AG09309 (cell line): ENCODE measurements around the gene SHKBP1.
A peak's percentile ranks its signal among the peaks of the same experiment; 100 is the strongest.

Experiments
- DNase-seq: peaks from one replicate; pipeline ENCODE4 v3.0.0-alpha.2; 2010; ENCODE audit warnings: low read depth
- H3K4me3 ChIP-seq: 2 replicates; pipeline ENCODE4 v1.5.1; 2011; ENCODE audit warnings: mild to moderate bottlenecking, low read depth, low read length, moderate library complexity; ENCODE audit not compliant: control insufficient read depth
- CTCF ChIP-seq: IDR thresholded peaks from 2 replicates; pipeline ENCODE4 v1.5.1; 2011; ENCODE audit warnings: mild to moderate bottlenecking, low read depth, low read length, inconsistent platforms; ENCODE audit not compliant: insufficient read depth, control insufficient read depth; ENCODE audit errors: missing control alignments

Gene SHKBP1

DNA sequence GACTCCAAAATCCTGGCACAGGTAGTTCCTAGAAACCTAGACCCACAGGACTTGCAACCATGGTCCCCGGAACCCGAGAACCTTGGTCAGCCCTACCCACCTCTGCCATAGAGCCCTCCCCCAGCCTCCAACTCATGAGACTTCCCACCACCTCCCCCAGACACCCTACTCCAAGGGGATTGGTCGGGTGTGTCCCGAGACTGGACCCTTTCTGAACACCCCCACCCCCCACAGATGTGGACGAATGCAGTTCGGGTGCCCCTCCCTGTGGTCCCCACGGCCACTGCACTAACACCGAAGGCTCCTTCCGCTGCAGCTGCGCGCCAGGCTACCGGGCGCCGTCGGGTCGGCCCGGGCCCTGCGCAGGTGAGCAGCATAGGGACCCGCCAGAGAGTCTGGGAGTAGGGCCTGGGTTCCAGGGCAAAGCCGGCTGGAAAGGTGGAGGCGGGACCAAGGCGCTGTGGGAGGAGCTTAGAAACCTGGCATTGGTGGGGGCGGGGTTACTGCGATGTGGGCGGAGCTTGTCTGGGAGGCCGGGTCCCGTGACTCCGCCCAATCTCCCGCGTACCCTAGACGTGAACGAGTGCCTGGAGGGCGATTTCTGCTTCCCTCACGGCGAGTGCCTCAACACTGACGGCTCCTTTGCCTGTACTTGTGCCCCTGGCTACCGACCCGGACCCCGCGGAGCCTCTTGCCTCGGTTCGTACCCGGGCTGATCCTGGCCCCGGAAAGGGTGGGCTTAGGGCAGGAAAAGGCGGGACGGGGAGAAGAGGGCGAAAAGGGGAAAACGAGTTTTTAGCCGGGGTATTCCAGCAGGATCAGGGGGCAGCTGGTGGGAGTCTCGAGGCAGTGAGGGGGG lies 36.4 kb downstream of the SHKBP1 start:
- TF ChIP-seq CTCF: no peak
- peak overlapping the region; percentile 80 for H3K4me3 ChIP-seq
- no peak for DNase-seq

- TF ChIP-seq CTCF: no peak
- no peak for DNase-seq
- H3K4me3 ChIP-seq: peak overlapping the region; percentile 80
Observed at GRCh38 chr19:40613690-40614621, 37.3 kb downstream of the SHKBP1 start.

DNA sequence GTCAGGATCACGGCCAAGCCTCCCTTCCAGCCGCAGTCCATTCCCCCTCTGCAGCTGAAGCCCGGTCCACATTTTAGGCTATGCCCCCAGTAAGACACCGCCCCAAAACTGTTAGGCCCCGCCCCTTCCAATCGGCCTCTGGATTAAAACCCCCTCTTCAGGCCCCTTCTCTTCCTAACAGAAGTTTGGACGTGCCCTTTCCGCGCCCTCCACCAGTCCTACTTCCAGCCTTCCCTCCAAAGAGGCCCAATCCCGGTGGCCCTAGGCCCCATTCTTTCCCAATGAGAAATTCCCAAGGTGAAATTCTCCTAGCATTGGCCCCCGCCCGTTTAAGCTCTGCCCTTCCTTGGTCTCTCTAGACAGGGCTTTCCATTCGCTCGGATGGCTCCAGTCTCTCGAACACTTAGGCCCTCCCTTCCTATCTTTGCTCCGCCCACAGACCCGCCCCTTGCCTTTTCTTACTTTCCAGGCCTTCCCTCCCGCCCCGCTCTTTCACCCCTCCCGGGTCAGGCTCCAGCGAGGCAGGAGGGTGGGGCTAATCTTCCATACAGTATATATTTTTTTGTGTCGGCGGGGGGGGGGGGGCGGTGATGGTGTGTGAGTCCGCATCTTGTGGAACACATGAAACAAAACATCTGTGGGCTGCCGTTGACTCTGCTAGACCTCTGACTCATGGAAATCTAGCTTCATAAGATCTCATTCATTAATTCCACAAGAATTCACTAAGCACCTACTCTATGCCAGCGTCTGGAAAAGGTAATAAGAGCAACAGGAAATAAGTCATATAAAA lies 38.1 kb downstream of the SHKBP1 start:
- peak; percentile 82 for DNase-seq

DNA sequence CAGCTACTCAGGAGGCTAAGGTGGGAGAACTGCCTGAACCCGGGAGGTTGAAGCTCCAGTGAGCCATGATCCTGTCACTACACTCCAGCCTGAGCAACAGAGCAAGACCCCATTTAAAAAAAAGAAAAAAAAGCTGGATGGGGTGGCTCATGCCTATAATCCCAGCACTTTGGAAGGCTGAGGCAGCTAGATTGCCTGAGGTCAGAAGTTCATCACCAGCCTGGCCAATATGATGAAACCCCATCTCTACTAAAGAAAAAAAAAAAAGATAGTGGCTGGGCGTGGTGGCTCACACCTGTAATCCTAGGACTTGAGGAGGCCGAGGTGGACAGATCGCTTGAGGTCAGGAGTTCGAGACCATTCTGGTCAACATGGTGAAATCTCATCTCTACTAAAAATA lies 39.5 kb downstream of the SHKBP1 start:
- no peak for DNase-seq
- no peak overlapping the region for H3K4me3 ChIP-seq
- TF ChIP-seq CTCF: no peak

More for the DNA sequence above, 38.1 kb downstream of the SHKBP1 start:
- H3K4me3 ChIP-seq: peak overlapping the region; percentile 80
- no peak for TF ChIP-seq CTCF

DNA sequence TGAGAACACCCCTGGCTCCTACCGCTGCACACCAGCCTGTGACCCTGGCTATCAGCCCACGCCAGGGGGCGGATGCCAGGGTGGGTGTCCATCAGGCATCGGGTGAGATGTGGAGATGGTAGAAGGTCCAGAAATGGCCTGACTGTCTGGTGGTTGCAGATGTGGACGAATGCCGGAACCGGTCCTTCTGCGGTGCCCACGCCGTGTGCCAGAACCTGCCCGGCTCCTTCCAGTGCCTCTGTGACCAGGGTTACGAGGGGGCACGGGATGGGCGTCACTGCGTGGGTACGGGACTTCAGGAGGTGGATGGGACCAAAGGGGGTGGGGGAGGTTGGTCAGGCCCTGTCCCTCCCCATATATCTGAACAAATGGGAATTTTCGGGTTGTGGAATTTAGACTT lies 40.3 kb downstream of the SHKBP1 start:
- no peak for TF ChIP-seq CTCF
- H3K4me3 ChIP-seq: no peak overlapping the region
- DNase-seq: no peak

GRCh38 chr19:40617961-40618360 lies 41.3 kb downstream of the SHKBP1 start:
- no peak for TF ChIP-seq CTCF
- H3K4me3 ChIP-seq: no peak overlapping the region
- no peak for DNase-seq
